GM23338 (cell line): Measurements from ENCODE around the gene ELOVL2. TPM values are rescaled to one million over a fixed set of nuclear protein-coding genes. Genes with fewer than 3 reads are reported as not detected.

Experiments used
- ATAC-seq: fragments of 200-7000 bp; cut with Tn5 transposase; 3 replicates; pipeline ENCODE4 v1.9.1; 2020
- DNase-seq: peaks from one replicate; pipeline ENCODE4 v3.0.0-alpha.2; 2015; ENCODE audit warnings: low spot score
- H2AFZ ChIP-seq: fragments of 200-600 bp; sonication (generic); 2 replicates; pipeline ENCODE4 v1.8.0; 2016; ENCODE audit warnings: antibody characterized with exemption, mild to moderate bottlenecking, moderate library complexity
- H3F3A ChIP-seq: fragments of 200-600 bp; sonication (generic); replicated peaks from 2 replicates; pipeline ENCODE4 v1.8.0; 2017; ENCODE audit warnings: antibody characterized with exemption, mixed run types, low read depth
- H3K27ac ChIP-seq: fragments of 200-600 bp; sonication (generic); 2 replicates; pipeline ENCODE4 v1.6.1; 2016; ENCODE audit warnings: low read depth
- H3K27me3 ChIP-seq: fragments of 200-600 bp; sonication (generic); 2 replicates; pipeline ENCODE4 v1.8.0; 2016; ENCODE audit warnings: mild to moderate bottlenecking, mixed run types, moderate library complexity; ENCODE audit not compliant: insufficient read depth
- H3K36me3 ChIP-seq: fragments of 200-600 bp; sonication (generic); 2 replicates; pipeline ENCODE4 v1.8.0; 2016; ENCODE audit warnings: mild to moderate bottlenecking; ENCODE audit not compliant: insufficient read depth
- H3K4me1 ChIP-seq: fragments of 200-600 bp; sonication (generic); 2 replicates; pipeline ENCODE4 v1.8.0; 2016; ENCODE audit warnings: mild to moderate bottlenecking, moderate library complexity; ENCODE audit not compliant: insufficient read depth
- H3K4me2 ChIP-seq: fragments of 200-600 bp; sonication (generic); 2 replicates; pipeline ENCODE4 v1.7.1; 2017; ENCODE audit warnings: mixed run types
- H3K4me3 ChIP-seq: fragments of 200-600 bp; sonication (generic); 2 replicates; pipeline ENCODE4 v1.6.1; 2016; ENCODE audit warnings: mixed run types
- H3K79me2 ChIP-seq: fragments of 200-600 bp; sonication (generic); replicated peaks from 2 replicates; pipeline ENCODE4 v1.8.0; 2017; ENCODE audit warnings: mild to moderate bottlenecking; ENCODE audit not compliant: insufficient read depth
- H3K9me2 ChIP-seq: fragments of 200-600 bp; sonication (generic); 2 replicates; pipeline ENCODE4 v1.8.0; 2017; ENCODE audit not compliant: insufficient read depth
- H4K20me1 ChIP-seq: fragments of 200-600 bp; sonication (generic); replicated peaks from 2 replicates; pipeline ENCODE4 v1.8.0; 2017; ENCODE audit warnings: mild to moderate bottlenecking; ENCODE audit not compliant: insufficient read depth
- H3K27ac Mint-ChIP-seq: 2 replicates; pipeline ENCODE4 v1.8.0; 2020; ENCODE audit warnings: inconsistent platforms, mild to moderate bottlenecking, moderate library complexity, mixed read lengths
- H3K27me3 Mint-ChIP-seq: 3 replicates; pipeline ENCODE4 v1.8.0; 2022; ENCODE audit warnings: low read depth, mild to moderate bottlenecking, moderate library complexity, mixed read lengths, inconsistent platforms; ENCODE audit not compliant: insufficient read depth, poor library complexity
- H3K36me3 Mint-ChIP-seq: 3 replicates; pipeline ENCODE4 v1.8.0; 2021; ENCODE audit warnings: low read depth, mild to moderate bottlenecking, inconsistent platforms, moderate library complexity, mixed read lengths
- H3K4me1 Mint-ChIP-seq: 3 replicates; pipeline ENCODE4 v1.8.0; 2020; ENCODE audit warnings: mild to moderate bottlenecking, inconsistent platforms, mixed read lengths
- H3K4me3 Mint-ChIP-seq: 3 replicates; pipeline ENCODE4 v1.8.0; 2021; ENCODE audit warnings: moderate library complexity, mild to moderate bottlenecking, inconsistent platforms, mixed read lengths
- H3K9me3 Mint-ChIP-seq: 3 replicates; pipeline ENCODE4 v1.8.0; 2020; ENCODE audit warnings: moderate library complexity, mild to moderate bottlenecking, inconsistent platforms, mixed read lengths
- CREB1 ChIP-seq: fragments of 250-450 bp; sonication (Bioruptor Pico); IDR thresholded peaks from 2 replicates; pipeline ENCODE4 v1.5.0; 2020; ENCODE audit warnings: low read depth, mild to moderate bottlenecking, moderate library complexity
- EZH2 ChIP-seq: fragments of 200-600 bp; sonication (generic); IDR thresholded peaks from one replicate; pipeline ENCODE4 v1.8.0; 2017; ENCODE audit warnings: antibody characterized with exemption, mild to moderate bottlenecking, low read depth; ENCODE audit not compliant: unreplicated experiment
- EZH2phosphoT487 ChIP-seq: fragments of 200-600 bp; sonication (generic); IDR thresholded peaks from one replicate; pipeline ENCODE4 v1.8.1; 2018; ENCODE audit warnings: antibody characterized with exemption; ENCODE audit not compliant: unreplicated experiment
- JUNB ChIP-seq: IDR thresholded peaks from one replicate; pipeline ENCODE4 v1.6.1; 2016; ENCODE audit warnings: antibody characterized with exemption; ENCODE audit not compliant: unreplicated experiment
- NANOG ChIP-seq: IDR thresholded peaks from 2 replicates; pipeline ENCODE4 v1.6.1; 2016; ENCODE audit warnings: antibody characterized with exemption, borderline replicate concordance
- POLR2AphosphoS5 ChIP-seq: IDR thresholded peaks from 2 replicates; pipeline ENCODE4 v1.6.1; 2016; ENCODE audit warnings: antibody characterized with exemption, low read depth
- STAT1 ChIP-seq: IDR thresholded peaks from one replicate; pipeline ENCODE4 v1.6.1; 2016; ENCODE audit warnings: antibody characterized with exemption; ENCODE audit not compliant: unreplicated experiment
- ZNF114 ChIP-seq: fragments of 250-450 bp; sonication (Bioruptor Pico); IDR thresholded peaks from 2 replicates; pipeline ENCODE4 v1.5.0; 2020; ENCODE audit warnings: mild to moderate bottlenecking, moderate library complexity
- ZNF331 ChIP-seq: fragments of 250-450 bp; sonication (Bioruptor Pico); IDR thresholded peaks from 2 replicates; pipeline ENCODE4 v1.5.0; 2020; ENCODE audit warnings: low read depth, mild to moderate bottlenecking, moderate library complexity
- polyA plus RNA-seq: library from polyadenylated mRNA; unstranded; fragments of >200 nt; fragmentation: Nextera tagmentation; extraction: Ambion mirVana; gene quantifications from 2 replicates; pipeline ENCODE4 v1.2.1, GENCODE V29; 2016
- total RNA-seq: library from RNA; depleted of rRNA; stranded (reverse); fragments of >200 nt; shearing (Covaris generic); gene quantifications from 2 replicates; pipeline ENCODE4 v1.2.3, GENCODE V29; 2014
- TF ChIP-seq, protein P1 (sequence below): IDR thresholded peaks from 2 replicates; pipeline ENCODE4 v1.6.1; 2016; ENCODE audit warnings: antibody characterized with exemption
- TF ChIP-seq, protein P2 (sequence below), 2 experiments: fragments of 200-600 bp in 1 of 2; sonication (generic) in 1 of 2; conservative IDR thresholded peaks; 2 replicates each; pipeline versions ENCODE4 v1.5.1 to v1.6.1; 2016 to 2017; ENCODE audit warnings: antibody characterized with exemption in 2 of 2, low read depth in 2 of 2, mild to moderate bottlenecking in 2 of 2, moderate library complexity in 1 of 2
- TF ChIP-seq, protein P3 (sequence below): IDR thresholded peaks from one replicate; pipeline ENCODE4 v1.6.1; 2018; ENCODE audit warnings: antibody characterized with exemption; ENCODE audit not compliant: unreplicated experiment
- TF ChIP-seq, protein P4 (sequence below): fragments of 250-450 bp; sonication (Bioruptor Pico); IDR thresholded peaks from 2 replicates; pipeline ENCODE4 v1.5.0; 2020; ENCODE audit warnings: mild to moderate bottlenecking, moderate library complexity

The ELOVL2 gene
- total and polyA plus RNA-seq, 2 experiments from 2014 or later: 1.2 to 1.6 TPM

DNA sequence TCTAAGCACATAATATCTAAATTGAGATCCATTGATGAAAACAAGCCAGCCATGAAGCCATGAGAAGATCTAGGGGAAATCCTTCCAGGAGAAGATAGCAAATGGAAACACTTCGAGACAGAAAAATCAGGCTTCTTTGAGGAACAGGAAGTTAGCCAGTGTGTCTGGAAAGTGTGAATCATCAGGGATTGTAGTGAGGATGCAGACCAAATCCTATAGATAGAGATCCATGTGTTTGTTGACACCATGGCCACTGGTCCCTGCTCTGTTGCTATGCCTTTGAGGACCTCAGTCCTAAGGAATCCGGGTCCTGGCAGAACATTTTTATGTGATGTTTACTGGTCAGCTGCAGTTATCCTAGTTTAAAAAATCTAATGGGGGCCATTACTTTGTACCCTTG, 6.6 kb upstream of the ELOVL2 start:
- Histone ChIP-seq H3F3A (no peaks in the 10 kb centered on the region), H3K36me3 (no peaks in the 10 kb centered on the region), H3K27ac (no peak overlapping the region), H3K79me2 (no peaks in the 10 kb centered on the region), H3K9me2 (peaks cover 4% of the 10 kb centered on the region; the same call in 1 of the 2 replicates), H3K4me2 (no peak overlapping the region), H3K4me3 (no peak overlapping the region), H2AFZ (peak overlapping the region; percentile 38; the same call in 1 of the 2 replicates), H3K27me3 (peaks cover 4% of the 10 kb centered on the region), H4K20me1 (no peaks in the 10 kb centered on the region), H3K4me1 (no peaks in the 10 kb centered on the region)
- DNase-seq (no peak), ATAC-seq (no peak)
- H3K4me3 Mint-ChIP-seq: no peak overlapping the region
- no peaks in the 10 kb centered on the region for H3K27me3 Mint-ChIP-seq
- no peaks in the 10 kb centered on the region for H3K9me3 Mint-ChIP-seq
- no peaks in the 10 kb centered on the region for H3K36me3 Mint-ChIP-seq
- no peaks in the 10 kb centered on the region for H3K4me1 Mint-ChIP-seq
- H3K27ac Mint-ChIP-seq: no peak overlapping the region
- TF ChIP-seq JUNB (no peak), ZNF331 (CRISPR knock-in tag) (no peak), NANOG (no peak), EZH2phosphoT487 (no peak), EZH2 (no peak), POLR2AphosphoS5 (no peak), ZNF114 (CRISPR knock-in tag) (no peak), STAT1 (no peak), CREB1 (CRISPR knock-in tag) (no peak)
- TF ChIP-seq, protein P1, sequence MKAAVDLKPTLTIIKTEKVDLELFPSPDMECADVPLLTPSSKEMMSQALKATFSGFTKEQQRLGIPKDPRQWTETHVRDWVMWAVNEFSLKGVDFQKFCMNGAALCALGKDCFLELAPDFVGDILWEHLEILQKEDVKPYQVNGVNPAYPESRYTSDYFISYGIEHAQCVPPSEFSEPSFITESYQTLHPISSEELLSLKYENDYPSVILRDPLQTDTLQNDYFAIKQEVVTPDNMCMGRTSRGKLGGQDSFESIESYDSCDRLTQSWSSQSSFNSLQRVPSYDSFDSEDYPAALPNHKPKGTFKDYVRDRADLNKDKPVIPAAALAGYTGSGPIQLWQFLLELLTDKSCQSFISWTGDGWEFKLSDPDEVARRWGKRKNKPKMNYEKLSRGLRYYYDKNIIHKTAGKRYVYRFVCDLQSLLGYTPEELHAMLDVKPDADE: no peak
- TF ChIP-seq, protein P2, sequence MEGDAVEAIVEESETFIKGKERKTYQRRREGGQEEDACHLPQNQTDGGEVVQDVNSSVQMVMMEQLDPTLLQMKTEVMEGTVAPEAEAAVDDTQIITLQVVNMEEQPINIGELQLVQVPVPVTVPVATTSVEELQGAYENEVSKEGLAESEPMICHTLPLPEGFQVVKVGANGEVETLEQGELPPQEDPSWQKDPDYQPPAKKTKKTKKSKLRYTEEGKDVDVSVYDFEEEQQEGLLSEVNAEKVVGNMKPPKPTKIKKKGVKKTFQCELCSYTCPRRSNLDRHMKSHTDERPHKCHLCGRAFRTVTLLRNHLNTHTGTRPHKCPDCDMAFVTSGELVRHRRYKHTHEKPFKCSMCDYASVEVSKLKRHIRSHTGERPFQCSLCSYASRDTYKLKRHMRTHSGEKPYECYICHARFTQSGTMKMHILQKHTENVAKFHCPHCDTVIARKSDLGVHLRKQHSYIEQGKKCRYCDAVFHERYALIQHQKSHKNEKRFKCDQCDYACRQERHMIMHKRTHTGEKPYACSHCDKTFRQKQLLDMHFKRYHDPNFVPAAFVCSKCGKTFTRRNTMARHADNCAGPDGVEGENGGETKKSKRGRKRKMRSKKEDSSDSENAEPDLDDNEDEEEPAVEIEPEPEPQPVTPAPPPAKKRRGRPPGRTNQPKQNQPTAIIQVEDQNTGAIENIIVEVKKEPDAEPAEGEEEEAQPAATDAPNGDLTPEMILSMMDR (conservative IDR thresholded peaks at IDR 0.05; ENCODE audit: low read depth in 2 of 2): no peak
- TF ChIP-seq, protein P3, sequence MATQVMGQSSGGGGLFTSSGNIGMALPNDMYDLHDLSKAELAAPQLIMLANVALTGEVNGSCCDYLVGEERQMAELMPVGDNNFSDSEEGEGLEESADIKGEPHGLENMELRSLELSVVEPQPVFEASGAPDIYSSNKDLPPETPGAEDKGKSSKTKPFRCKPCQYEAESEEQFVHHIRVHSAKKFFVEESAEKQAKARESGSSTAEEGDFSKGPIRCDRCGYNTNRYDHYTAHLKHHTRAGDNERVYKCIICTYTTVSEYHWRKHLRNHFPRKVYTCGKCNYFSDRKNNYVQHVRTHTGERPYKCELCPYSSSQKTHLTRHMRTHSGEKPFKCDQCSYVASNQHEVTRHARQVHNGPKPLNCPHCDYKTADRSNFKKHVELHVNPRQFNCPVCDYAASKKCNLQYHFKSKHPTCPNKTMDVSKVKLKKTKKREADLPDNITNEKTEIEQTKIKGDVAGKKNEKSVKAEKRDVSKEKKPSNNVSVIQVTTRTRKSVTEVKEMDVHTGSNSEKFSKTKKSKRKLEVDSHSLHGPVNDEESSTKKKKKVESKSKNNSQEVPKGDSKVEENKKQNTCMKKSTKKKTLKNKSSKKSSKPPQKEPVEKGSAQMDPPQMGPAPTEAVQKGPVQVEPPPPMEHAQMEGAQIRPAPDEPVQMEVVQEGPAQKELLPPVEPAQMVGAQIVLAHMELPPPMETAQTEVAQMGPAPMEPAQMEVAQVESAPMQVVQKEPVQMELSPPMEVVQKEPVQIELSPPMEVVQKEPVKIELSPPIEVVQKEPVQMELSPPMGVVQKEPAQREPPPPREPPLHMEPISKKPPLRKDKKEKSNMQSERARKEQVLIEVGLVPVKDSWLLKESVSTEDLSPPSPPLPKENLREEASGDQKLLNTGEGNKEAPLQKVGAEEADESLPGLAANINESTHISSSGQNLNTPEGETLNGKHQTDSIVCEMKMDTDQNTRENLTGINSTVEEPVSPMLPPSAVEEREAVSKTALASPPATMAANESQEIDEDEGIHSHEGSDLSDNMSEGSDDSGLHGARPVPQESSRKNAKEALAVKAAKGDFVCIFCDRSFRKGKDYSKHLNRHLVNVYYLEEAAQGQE: no peak
- TF ChIP-seq, protein P4, sequence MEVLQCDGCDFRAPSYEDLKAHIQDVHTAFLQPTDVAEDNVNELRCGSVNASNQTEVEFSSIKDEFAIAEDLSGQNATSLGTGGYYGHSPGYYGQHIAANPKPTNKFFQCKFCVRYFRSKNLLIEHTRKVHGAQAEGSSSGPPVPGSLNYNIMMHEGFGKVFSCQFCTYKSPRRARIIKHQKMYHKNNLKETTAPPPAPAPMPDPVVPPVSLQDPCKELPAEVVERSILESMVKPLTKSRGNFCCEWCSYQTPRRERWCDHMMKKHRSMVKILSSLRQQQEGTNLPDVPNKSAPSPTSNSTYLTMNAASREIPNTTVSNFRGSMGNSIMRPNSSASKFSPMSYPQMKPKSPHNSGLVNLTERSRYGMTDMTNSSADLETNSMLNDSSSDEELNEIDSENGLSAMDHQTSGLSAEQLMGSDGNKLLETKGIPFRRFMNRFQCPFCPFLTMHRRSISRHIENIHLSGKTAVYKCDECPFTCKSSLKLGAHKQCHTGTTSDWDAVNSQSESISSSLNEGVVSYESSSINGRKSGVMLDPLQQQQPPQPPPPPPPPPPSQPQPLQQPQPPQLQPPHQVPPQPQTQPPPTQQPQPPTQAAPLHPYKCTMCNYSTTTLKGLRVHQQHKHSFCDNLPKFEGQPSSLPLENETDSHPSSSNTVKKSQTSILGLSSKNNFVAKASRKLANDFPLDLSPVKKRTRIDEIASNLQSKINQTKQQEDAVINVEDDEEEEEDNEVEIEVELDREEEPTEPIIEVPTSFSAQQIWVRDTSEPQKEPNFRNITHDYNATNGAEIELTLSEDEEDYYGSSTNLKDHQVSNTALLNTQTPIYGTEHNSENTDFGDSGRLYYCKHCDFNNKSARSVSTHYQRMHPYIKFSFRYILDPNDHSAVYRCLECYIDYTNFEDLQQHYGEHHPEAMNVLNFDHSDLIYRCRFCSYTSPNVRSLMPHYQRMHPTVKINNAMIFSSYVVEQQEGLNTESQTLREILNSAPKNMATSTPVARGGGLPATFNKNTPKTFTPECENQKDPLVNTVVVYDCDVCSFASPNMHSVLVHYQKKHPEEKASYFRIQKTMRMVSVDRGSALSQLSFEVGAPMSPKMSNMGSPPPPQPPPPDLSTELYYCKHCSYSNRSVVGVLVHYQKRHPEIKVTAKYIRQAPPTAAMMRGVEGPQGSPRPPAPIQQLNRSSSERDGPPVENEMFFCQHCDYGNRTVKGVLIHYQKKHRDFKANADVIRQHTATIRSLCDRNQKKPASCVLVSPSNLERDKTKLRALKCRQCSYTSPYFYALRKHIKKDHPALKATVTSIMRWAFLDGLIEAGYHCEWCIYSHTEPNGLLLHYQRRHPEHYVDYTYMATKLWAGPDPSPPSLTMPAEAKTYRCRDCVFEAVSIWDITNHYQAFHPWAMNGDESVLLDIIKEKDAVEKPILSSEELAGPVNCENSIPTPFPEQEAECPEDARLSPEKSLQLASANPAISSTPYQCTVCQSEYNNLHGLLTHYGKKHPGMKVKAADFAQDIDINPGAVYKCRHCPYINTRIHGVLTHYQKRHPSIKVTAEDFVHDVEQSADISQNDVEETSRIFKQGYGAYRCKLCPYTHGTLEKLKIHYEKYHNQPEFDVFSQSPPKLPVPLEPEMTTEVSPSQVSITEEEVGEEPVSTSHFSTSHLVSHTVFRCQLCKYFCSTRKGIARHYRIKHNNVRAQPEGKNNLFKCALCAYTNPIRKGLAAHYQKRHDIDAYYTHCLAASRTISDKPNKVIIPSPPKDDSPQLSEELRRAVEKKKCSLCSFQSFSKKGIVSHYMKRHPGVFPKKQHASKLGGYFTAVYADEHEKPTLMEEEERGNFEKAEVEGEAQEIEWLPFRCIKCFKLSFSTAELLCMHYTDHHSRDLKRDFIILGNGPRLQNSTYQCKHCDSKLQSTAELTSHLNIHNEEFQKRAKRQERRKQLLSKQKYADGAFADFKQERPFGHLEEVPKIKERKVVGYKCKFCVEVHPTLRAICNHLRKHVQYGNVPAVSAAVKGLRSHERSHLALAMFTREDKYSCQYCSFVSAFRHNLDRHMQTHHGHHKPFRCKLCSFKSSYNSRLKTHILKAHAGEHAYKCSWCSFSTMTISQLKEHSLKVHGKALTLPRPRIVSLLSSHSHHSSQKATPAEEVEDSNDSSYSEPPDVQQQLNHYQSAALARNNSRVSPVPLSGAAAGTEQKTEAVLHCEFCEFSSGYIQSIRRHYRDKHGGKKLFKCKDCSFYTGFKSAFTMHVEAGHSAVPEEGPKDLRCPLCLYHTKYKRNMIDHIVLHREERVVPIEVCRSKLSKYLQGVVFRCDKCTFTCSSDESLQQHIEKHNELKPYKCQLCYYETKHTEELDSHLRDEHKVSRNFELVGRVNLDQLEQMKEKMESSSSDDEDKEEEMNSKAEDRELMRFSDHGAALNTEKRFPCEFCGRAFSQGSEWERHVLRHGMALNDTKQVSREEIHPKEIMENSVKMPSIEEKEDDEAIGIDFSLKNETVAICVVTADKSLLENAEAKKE (CRISPR knock-in tag): no peak
